Upper lobe of right lung (tissue), 1 donor: ENCODE results near the gene DNAAF1. TPM values are rescaled to one million over a fixed set of nuclear protein-coding genes. Genes with fewer than 3 reads are reported as not detected.

ENCODE experiments used
- ATAC-seq: fragments of 200-7000 bp; cut with Tn5 transposase; one replicate; pipeline ENCODE4 v1.9.1; 2020; ENCODE audit warnings: mild to moderate bottlenecking, moderate library complexity
- DNase-seq: peaks from one replicate; pipeline ENCODE4 v3.0.0-alpha.2; 2020
- H3K27ac ChIP-seq: fragments of 200-600 bp; one replicate; pipeline ENCODE4 v1.8.0; 2022
- H3K27me3 ChIP-seq: fragments of 200-600 bp; one replicate; pipeline ENCODE4 v1.8.0; 2022; ENCODE audit warnings: mild to moderate bottlenecking
- H3K36me3 ChIP-seq: fragments of 200-600 bp; one replicate; pipeline ENCODE4 v1.8.0; 2022
- H3K4me1 ChIP-seq: fragments of 200-600 bp; one replicate; pipeline ENCODE4 v1.8.0; 2022
- H3K4me3 ChIP-seq: fragments of 200-600 bp; one replicate; pipeline ENCODE4 v1.8.0; 2022; ENCODE audit warnings: mild to moderate bottlenecking
- H3K9me3 ChIP-seq: fragments of 200-600 bp; one replicate; pipeline ENCODE4 v1.8.0; 2022
- intact Hi-C: fragments of 100-400 bp; cut with DNase I; formaldehyde crosslinking; loops from one replicate; pipeline ENCODE4 v1.11.0; 2022
- total RNA-seq: library from RNA; stranded (reverse); fragmentation: NEBNext Ultra II Directional; extraction: Animal tissue kit (Norgen Biotek cat#: 25700); gene quantifications from one replicate; pipeline ENCODE4 v1.2.1, GENCODE V29; 2021
- TF ChIP-seq, protein P1 (sequence below): fragments of 200-600 bp; IDR thresholded peaks from one replicate; pipeline ENCODE4 v1.8.0; 2022; ENCODE audit warnings: antibody characterized with exemption
- donor health status: DM: no; HTN: yes; CAD: no; lungs with severe emphysema.

Gene DNAAF1
- total RNA-seq, 1 donor from 2014 or later: 0.49 TPM

- Histone ChIP-seq H3K4me1 (no peaks in the 10 kb centered on the region), H3K9me3 (no peaks in the 10 kb centered on the region), H3K4me3 (no peak overlapping the region), H3K27me3 (no peaks in the 10 kb centered on the region), H3K36me3 (no peaks in the 10 kb centered on the region), H3K27ac (no peak overlapping the region)
- TF ChIP-seq, protein P1, sequence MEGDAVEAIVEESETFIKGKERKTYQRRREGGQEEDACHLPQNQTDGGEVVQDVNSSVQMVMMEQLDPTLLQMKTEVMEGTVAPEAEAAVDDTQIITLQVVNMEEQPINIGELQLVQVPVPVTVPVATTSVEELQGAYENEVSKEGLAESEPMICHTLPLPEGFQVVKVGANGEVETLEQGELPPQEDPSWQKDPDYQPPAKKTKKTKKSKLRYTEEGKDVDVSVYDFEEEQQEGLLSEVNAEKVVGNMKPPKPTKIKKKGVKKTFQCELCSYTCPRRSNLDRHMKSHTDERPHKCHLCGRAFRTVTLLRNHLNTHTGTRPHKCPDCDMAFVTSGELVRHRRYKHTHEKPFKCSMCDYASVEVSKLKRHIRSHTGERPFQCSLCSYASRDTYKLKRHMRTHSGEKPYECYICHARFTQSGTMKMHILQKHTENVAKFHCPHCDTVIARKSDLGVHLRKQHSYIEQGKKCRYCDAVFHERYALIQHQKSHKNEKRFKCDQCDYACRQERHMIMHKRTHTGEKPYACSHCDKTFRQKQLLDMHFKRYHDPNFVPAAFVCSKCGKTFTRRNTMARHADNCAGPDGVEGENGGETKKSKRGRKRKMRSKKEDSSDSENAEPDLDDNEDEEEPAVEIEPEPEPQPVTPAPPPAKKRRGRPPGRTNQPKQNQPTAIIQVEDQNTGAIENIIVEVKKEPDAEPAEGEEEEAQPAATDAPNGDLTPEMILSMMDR: no peak
- intact Hi-C loops: no loop called here
- ATAC-seq (no peak), DNase-seq (no peak)
These were observed 48.9 kb downstream of the DNAAF1 start for GRCh38 chr16:84194018-84194417.

- Histone ChIP-seq H3K27me3 (no peaks in the 10 kb centered on the region), H3K4me1 (no peaks in the 10 kb centered on the region), H3K9me3 (no peaks in the 10 kb centered on the region), H3K4me3 (no peak overlapping the region), H3K27ac (no peak overlapping the region), H3K36me3 (no peaks in the 10 kb centered on the region)
- DNase-seq: peak; percentile 59
- TF ChIP-seq, protein P1: no peak
- intact Hi-C loops: no loop called here
- no peak for ATAC-seq
These were observed 49.5 kb downstream of the DNAAF1 start for GRCh38 chr16:84194470-84195200.

DNA sequence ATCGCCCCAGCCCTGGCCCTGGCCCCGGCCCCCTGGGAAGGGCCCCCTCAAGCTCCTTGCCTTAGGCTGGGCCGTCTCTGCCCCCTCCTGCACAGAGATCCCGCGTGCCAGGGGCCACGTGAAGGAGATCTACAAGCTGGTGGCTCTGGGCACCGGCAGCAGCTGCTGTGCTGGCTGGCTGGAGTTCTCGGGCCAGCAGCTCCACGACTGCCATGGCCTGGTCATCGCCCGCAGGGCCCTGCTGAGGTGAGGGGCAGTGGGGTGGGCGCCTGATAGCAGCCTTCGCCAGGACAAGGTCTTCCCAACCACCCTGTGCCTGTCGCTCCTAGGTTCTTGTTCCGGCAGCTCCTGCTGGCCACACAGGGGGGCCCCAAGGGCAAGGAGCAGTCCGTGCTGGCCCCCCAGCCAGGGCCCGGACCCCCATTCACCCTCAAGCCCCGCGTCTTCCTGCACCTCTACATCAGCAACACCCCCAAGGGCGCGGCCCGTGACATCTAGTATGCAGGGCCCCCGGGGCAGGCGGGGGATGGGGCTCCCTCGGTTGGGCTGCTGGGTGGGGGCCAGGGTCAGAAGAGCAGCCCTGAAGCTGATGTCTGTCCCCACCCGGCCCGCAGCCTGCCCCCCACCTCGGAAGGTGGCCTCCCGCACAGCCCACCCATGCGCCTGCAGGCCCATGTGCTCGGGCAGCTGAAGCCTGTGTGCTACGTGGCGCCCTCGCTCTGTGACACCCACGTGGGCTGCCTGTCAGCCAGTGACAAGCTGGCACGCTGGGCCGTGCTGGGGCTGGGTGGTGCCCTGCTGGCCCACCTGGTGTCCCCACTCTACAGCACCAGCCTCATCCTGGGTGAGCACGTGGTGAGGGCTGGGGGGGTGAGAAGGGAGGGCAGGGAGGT is 50.3 kb downstream of the DNAAF1 start:
- no peak for DNase-seq
- intact Hi-C loops: no loop called here
- ATAC-seq: no peak
- Histone ChIP-seq H3K27me3 (no peaks in the 10 kb centered on the region), H3K4me1 (no peaks in the 10 kb centered on the region), H3K36me3 (no peaks in the 10 kb centered on the region), H3K9me3 (no peaks in the 10 kb centered on the region), H3K27ac (no peak overlapping the region), H3K4me3 (no peak overlapping the region)
- TF ChIP-seq, protein P1: no peak

GRCh38 chr16:84196101-84196500 is 51.0 kb downstream of the DNAAF1 start:
- TF ChIP-seq, protein P1: no peak
- no peaks in the 10 kb centered on the region for H3K36me3 ChIP-seq
- no peaks in the 10 kb centered on the region for H3K9me3 ChIP-seq
- ATAC-seq (no peak), DNase-seq (no peak)
- no peaks in the 10 kb centered on the region for H3K27me3 ChIP-seq
- intact Hi-C loops: no loop called here
- no peak overlapping the region for H3K27ac ChIP-seq
- no peak overlapping the region for H3K4me3 ChIP-seq
- no peaks in the 10 kb centered on the region for H3K4me1 ChIP-seq

GRCh38 chr16:84196727-84197394 is 51.8 kb downstream of the DNAAF1 start:
- intact Hi-C loops: no loop called here
- H3K4me3 ChIP-seq: no peak overlapping the region
- TF ChIP-seq, protein P1: no peak
- DNase-seq (no peak), ATAC-seq (no peak)
- H3K27me3 ChIP-seq: no peaks in the 10 kb centered on the region
- H3K9me3 ChIP-seq: no peaks in the 10 kb centered on the region
- H3K4me1 ChIP-seq: no peaks in the 10 kb centered on the region
- no peak overlapping the region for H3K27ac ChIP-seq
- no peaks in the 10 kb centered on the region for H3K36me3 ChIP-seq
